Transverse colon (tissue), 4 donors: ENCODE measurements around the gene RAB42. TPM values are rescaled to one million over a fixed set of nuclear protein-coding genes. Genes with fewer than 3 reads are reported as not detected.
"Not testable (repeated sequence)": the region's sequence is repeated elsewhere in the genome, so short reads cannot be mapped to it uniquely, and the experiment has no call there.

Experiments used
- DNase-seq: peaks from one replicate; pipeline ENCODE4 v3.0.0-alpha.2; 2019
- H3K27ac ChIP-seq, 4 donors: fragments of 200-600 bp; sonication (generic); 2 replicates each; pipeline ENCODE4 v1.5.1; 2016 to 2018; ENCODE audit warnings: inconsistent platforms in 4 of 4
- H3K27me3 ChIP-seq: fragments of 200-600 bp; sonication (generic); 2 replicates; pipeline ENCODE4 v1.5.1; 2017; ENCODE audit warnings: inconsistent platforms
- H3K36me3 ChIP-seq, 4 donors: fragments of 200-600 bp; sonication (generic); 2 replicates each; pipeline ENCODE4 v1.5.1; 2017 to 2019; ENCODE audit warnings: inconsistent platforms in 4 of 4
- H3K4me1 ChIP-seq, 4 donors: fragments of 200-600 bp; sonication (generic); 2 replicates each; pipeline ENCODE4 v1.5.1; 2017 to 2020; ENCODE audit warnings: inconsistent platforms in 4 of 4
- H3K4me3 ChIP-seq, 4 donors: fragments of 200-600 bp; sonication (generic); 1 replicate in 1 of 4; 2 replicates in 3 of 4; pipeline versions ENCODE4 v1.5.1 to v1.6.1; 2017 to 2019; ENCODE audit warnings: inconsistent platforms in 4 of 4
- H3K9me3 ChIP-seq, 2 donors: fragments of 200-600 bp; sonication (generic); 2 replicates each; pipeline ENCODE4 v1.5.1; 2017 to 2019; ENCODE audit warnings: inconsistent platforms in 2 of 2
- CTCF ChIP-seq, 5 experiments: fragments of 200-600 bp in 3 of 5; fragments of 450-650 bp in 2 of 5; sonication (generic) in 3 of 5; IDR thresholded peaks; 1 replicate in 2 of 5; 2 replicates in 3 of 5; pipeline ENCODE4 v1.5.1; 2016 to 2017; ENCODE audit warnings: antibody characterized with exemption in 5 of 5, inconsistent platforms in 3 of 5, mild to moderate bottlenecking in 2 of 5, moderate library complexity in 1 of 5
- EP300 ChIP-seq: sonication (generic); formaldehyde crosslinking; IDR thresholded peaks from one replicate; pipeline ENCODE4 v1.6.1; 2017; ENCODE audit warnings: antibody characterized with exemption, low read depth
- POLR2A ChIP-seq: fragments of 450-650 bp; IDR thresholded peaks from one replicate; pipeline ENCODE4 v1.6.1; 2016; ENCODE audit warnings: antibody characterized with exemption, mild to moderate bottlenecking, moderate library complexity
- POLR2AphosphoS5 ChIP-seq, 3 donors: sonication (generic); formaldehyde crosslinking; IDR thresholded peaks; one replicate each; pipeline ENCODE4 v1.6.1; 2016; ENCODE audit warnings: antibody characterized with exemption in 3 of 3
- WGBS, 2 donors: methylation state at CpG; one replicate each; pipeline ENCODE4 v1.1.5; 2018; ENCODE audit warnings: low coverage in 1 of 2; 5-methylcytosine and 5-hydroxymethylcytosine counted together
- in situ Hi-C, 4 donors: fragments of 200-750 bp; cut with MboI; loops; one replicate each; pipeline versions ENCODE4 v1.15.0 to v1.15.1; 2017; ENCODE audit warnings: low sequenced_read_pairs in 3 of 4, low pct_ligation_motif_present in 1 of 4, low pct_unique_long_range_greater_than_20kb in 1 of 4
- intact Hi-C: fragments of 100-400 bp; cut with DNase I; formaldehyde crosslinking; loops from one replicate; pipeline ENCODE4 v1.15.1; 2023; ENCODE audit warnings: low total_unique reads
- total RNA-seq, 4 donors: library from RNA; depleted of rRNA; stranded (reverse); fragments of >200 nt; gene quantifications; one replicate each; pipeline ENCODE4 v1.1.0, GENCODE V29; 2016

Gene RAB42
- total RNA-seq, 4 donors from 2014 or later: 5.3 to 14.2 (median 5.6) TPM; not detected in 1

- intact Hi-C loops (no loop called here), in situ Hi-C loops (no loop called here)
- 8% methylated on average over 38 of the region's 81 CpGs; no CpG with 5 or more reads in 1 of the 2 donors for WGBS, 2 donors
- Histone ChIP-seq H3K4me3 (peak overlapping the region; percentile 26 to 70 (median 50)), H3K4me1 (peaks cover 4 to 30% (median 19%) of the 10 kb centered on the region in 4 donors), H3K27me3 (no peaks in the 10 kb centered on the region), H3K36me3 (no peaks in the 10 kb centered on the region), H3K27ac (peak overlapping the region; percentile 41 to 66 (median 50)), H3K9me3 (no peaks in the 10 kb centered on the region)
- peak; percentile 32 for DNase-seq
- no peak for TF ChIP-seq CTCF (IDR thresholded peaks at IDR 0.05)
- TF ChIP-seq POLR2A: no peak
- TF ChIP-seq POLR2AphosphoS5 (IDR thresholded peaks at IDR 0.05): no peak
- no peak for TF ChIP-seq EP300
Observed at GRCh38 chr1:28592321-28593071, 431 bp downstream of the RAB42 start.

- H3K27me3 ChIP-seq, H3K36me3 ChIP-seq, in situ Hi-C loops, intact Hi-C loops, H3K4me3 ChIP-seq, H3K27ac ChIP-seq, DNase-seq, H3K9me3 ChIP-seq: not testable (repeated sequence)
- WGBS, 2 donors: 84 to 100% methylated on average over 1 to 3 of the region's 3 CpGs
- H3K4me1 ChIP-seq: peaks cover 4 to 30% (median 19%) of the 10 kb centered on the region in 4 donors
Observed at GRCh38 chr1:28593988-28594356, 1.9 kb downstream of the RAB42 start.

GRCh38 chr1:28594686-28595411 is 2.8 kb downstream of the RAB42 start:
- H3K27me3 ChIP-seq, DNase-seq, H3K4me3 ChIP-seq, in situ Hi-C loops, H3K27ac ChIP-seq, intact Hi-C loops, H3K36me3 ChIP-seq, H3K9me3 ChIP-seq: not testable (repeated sequence)
- WGBS, 2 donors: 89% methylated on average over 7 of the region's 7 CpGs; no CpG with 5 or more reads in 1 of the 2 donors
- H3K4me1 ChIP-seq: peaks cover 4 to 25% (median 19%) of the 10 kb centered on the region in 4 donors

- in situ Hi-C loops: no loop called here
- TF ChIP-seq POLR2AphosphoS5 (IDR thresholded peaks at IDR 0.05): no peak
- TF ChIP-seq CTCF (IDR thresholded peaks at IDR 0.05): no peak
- TF ChIP-seq EP300: no peak
- TF ChIP-seq POLR2A: no peak
- no peaks in the 10 kb centered on the region for H3K27me3 ChIP-seq
- WGBS, 2 donors: 91 to 100% methylated on average over 1 to 10 of the region's 10 CpGs
- H3K27ac ChIP-seq: no peak overlapping the region
- DNase-seq: no peak
- H3K4me3 ChIP-seq: no peak overlapping the region
- intact Hi-C loops: no loop called here
- H3K4me1 ChIP-seq: peaks cover 2 to 20% (median 14%) of the 10 kb centered on the region in 4 donors
- H3K36me3 ChIP-seq: no peaks in the 10 kb centered on the region
- H3K9me3 ChIP-seq: no peaks in the 10 kb centered on the region
Observed at GRCh38 chr1:28595412-28596191, 3.5 kb downstream of the RAB42 start.

- H3K27ac ChIP-seq, H3K4me3 ChIP-seq, in situ Hi-C loops, H3K36me3 ChIP-seq, H3K9me3 ChIP-seq, H3K27me3 ChIP-seq, intact Hi-C loops, DNase-seq: not testable (repeated sequence)
- H3K4me1 ChIP-seq: peaks cover 0 to 14% (median 9%) of the 10 kb centered on the region in 4 donors
- WGBS, 2 donors: 95 to 98% methylated on average over 5 to 11 of the region's 11 CpGs
Observed at GRCh38 chr1:28596276-28596675, 4.2 kb downstream of the RAB42 start.
